Measurements from ENCODE around the gene DSCAM.
A peak's percentile ranks its signal among the peaks of the same experiment; 100 is the strongest.
"Not testable (repeated sequence)": the region's sequence is repeated elsewhere in the genome, so short reads cannot be mapped to it uniquely, and the experiment has no call there.

DSCAM gene

GRCh38 chr21:40060083-40060677 is 786.8 kb downstream of the DSCAM start:
- DNase-seq = no peak

GRCh38 chr21:40057331-40057730 is 789.6 kb downstream of the DSCAM start:
- no peak for DNase-seq

GRCh38 chr21:40056031-40056430 is 790.9 kb downstream of the DSCAM start:
- no peak for DNase-seq

- peak; percentile 95 for DNase-seq
Measured at GRCh38 chr21:40054403-40054802, 792.6 kb downstream of the DSCAM start.

- no peak for DNase-seq
Measured at GRCh38 chr21:40053007-40053406, 794.0 kb downstream of the DSCAM start.

GRCh38 chr21:40052276-40052675 is 794.7 kb downstream of the DSCAM start:
- no peak for DNase-seq

GRCh38 chr21:40051801-40052200 is 795.2 kb downstream of the DSCAM start:
- DNase-seq = no peak

- no peak for DNase-seq
Measured at GRCh38 chr21:40049931-40050290, 797.0 kb downstream of the DSCAM start.

GRCh38 chr21:40049031-40049930 is 797.7 kb downstream of the DSCAM start:
- peak; percentile 61 for DNase-seq

GRCh38 chr21:40047993-40048730 is 798.8 kb downstream of the DSCAM start:
- no peak for DNase-seq

GRCh38 chr21:40047211-40047610 is 799.7 kb downstream of the DSCAM start:
- DNase-seq = no peak

GRCh38 chr21:40043866-40044265 is 803.1 kb downstream of the DSCAM start:
- no peak for DNase-seq

- no peak for DNase-seq
Measured at GRCh38 chr21:40043423-40043822, 803.5 kb downstream of the DSCAM start.

GRCh38 chr21:40041446-40041845 is 805.5 kb downstream of the DSCAM start:
- no peak for DNase-seq

GRCh38 chr21:40033156-40033782 is 813.7 kb downstream of the DSCAM start:
- DNase-seq = not testable (repeated sequence)

- DNase-seq = no peak
Measured at GRCh38 chr21:40029888-40030287, 817.1 kb downstream of the DSCAM start.

GRCh38 chr21:40028393-40028792 is 818.6 kb downstream of the DSCAM start:
- DNase-seq = not testable (repeated sequence)

GRCh38 chr21:40021558-40022351 is 825.2 kb downstream of the DSCAM start:
- no peak for DNase-seq

GRCh38 chr21:40020651-40021050 is 826.3 kb downstream of the DSCAM start:
- no peak for DNase-seq

- no peak for DNase-seq
Measured at GRCh38 chr21:40018871-40019475, 828.0 kb downstream of the DSCAM start.

GRCh38 chr21:40016667-40017066 is 830.3 kb downstream of the DSCAM start:
- no peak for DNase-seq

- DNase-seq = no peak
Measured at GRCh38 chr21:40016234-40016633, 830.7 kb downstream of the DSCAM start.
